D721Med (cell line): ENCODE measurements around the gene PACRG.

Experiments used
- DNase-seq: peaks from one replicate; pipeline ENCODE4 v3.0.0; 2011; ENCODE audit warnings: low spot score; ENCODE audit not compliant: insufficient read length
- FAIRE-seq: peaks from 2 replicates; lab custom pipeline; 2011; peaks lifted over from hg19 to GRCh38; lab: Jason Lieb, UNC
- CTCF ChIP-seq: IDR thresholded peaks from 2 replicates; pipeline ENCODE4 v1.5.1; 2012; ENCODE audit warnings: mild to moderate bottlenecking, control low read depth; ENCODE audit not compliant: insufficient read depth; ENCODE audit errors: missing control alignments

PACRG gene

DNA sequence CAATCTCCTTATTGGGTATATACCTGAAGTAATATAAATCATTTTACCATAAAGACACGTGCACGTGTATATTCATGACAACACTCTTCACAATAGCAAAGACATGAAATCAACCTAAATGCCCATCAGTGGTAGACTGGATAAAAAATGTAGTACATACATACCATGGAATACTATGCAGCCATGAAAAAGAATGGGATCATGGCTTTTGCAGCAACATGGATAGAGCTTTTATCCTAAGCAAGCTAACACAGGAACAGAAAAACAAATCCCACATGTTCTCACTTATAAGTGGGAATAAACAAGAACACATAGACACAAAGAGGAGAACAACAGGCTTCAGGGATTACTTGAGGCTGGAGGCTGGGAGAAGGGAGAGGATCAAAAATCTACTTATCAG, 478.4 kb downstream of the PACRG start:
- no peak for FAIRE-seq
- TF ChIP-seq CTCF, result no peak
- no peak for DNase-seq

DNA sequence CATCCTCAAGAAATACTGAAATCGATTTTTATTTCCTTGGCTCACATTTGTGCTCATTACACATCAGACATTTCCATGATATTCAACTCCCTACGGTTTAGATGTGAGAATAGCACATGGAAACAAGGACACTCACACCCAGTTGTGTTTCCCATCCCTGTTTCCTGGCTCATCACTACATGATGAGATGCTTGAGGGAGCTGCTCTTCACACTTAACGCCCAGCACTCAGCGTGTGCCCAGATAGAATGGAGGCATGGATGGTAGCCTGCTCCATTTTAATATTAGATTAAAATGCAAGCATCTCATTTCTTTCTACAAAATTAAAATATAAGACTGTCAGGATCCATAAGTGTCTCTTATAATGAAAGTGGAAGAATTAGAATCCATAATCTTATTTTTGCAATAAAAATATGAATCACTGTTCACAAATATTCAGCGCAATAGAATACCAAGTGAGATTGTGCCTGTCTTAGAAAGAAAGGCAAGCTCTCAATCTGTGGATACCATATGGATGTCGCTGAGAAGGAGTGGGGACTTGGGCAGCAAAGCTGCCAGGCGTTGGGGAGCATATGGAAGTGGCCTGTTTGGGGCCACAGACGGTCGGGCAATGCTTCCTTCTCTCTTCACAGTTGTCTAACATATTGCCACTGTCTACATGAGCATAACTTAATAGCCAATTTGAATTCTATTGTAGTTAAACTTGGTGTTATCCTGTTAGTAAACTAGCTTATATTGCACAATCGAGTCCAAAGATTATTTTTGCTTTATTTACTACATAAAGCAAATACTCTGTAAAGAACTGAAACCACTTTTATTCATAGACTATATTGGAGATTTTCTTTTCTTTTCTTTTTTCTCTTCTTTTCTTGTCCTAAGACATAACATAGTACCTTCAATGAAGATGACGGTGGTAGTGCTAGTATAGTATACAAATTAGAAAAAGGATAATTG, 479.9 kb downstream of the PACRG start:
- DNase-seq, result no peak
- FAIRE-seq, result no peak
- no peak for TF ChIP-seq CTCF

DNA sequence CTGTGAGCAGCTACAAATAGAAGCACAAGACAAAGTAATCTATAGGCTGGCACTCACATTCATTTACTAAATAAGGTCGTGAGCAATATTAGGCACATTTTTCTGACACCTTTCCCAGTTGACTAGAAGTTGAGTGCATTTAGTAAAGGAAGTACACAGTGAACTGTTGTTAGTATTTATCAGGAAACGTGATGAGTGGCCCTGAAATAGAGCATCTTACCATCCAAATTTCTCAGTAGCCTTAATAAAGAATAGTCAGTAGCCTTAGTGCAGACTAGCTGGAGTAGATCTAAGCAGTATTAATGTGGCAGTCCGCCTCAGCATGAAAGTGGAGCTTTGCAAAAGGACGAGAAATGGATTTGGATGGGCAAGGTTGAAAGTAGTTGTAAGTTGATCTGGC, 481.2 kb downstream of the PACRG start:
- TF ChIP-seq CTCF, result no peak
- FAIRE-seq, result no peak
- no peak for DNase-seq

GRCh38 chr6:163212123-163212522, 484.3 kb downstream of the PACRG start:
- no peak for FAIRE-seq
- no peak for TF ChIP-seq CTCF
- no peak for DNase-seq

- DNase-seq (no peak), FAIRE-seq (no peak)
These were observed 486.5 kb downstream of the PACRG start for GRCh38 chr6:163214259-163214658.

GRCh38 chr6:163218361-163218894, 490.7 kb downstream of the PACRG start:
- FAIRE-seq (no peak), DNase-seq (no peak)

More at GRCh38 chr6:163214259-163214658, 486.5 kb downstream of the PACRG start:
- no peak for TF ChIP-seq CTCF

More at GRCh38 chr6:163218361-163218894, 490.7 kb downstream of the PACRG start:
- no peak for TF ChIP-seq CTCF
